Measurements from ENCODE around the gene FAH. TPM values are rescaled to one million over a fixed set of nuclear protein-coding genes. Genes with fewer than 3 reads are reported as not detected.

The FAH gene
- total RNA-seq, 1 experiment from 2014 or later, result 38.0 TPM

DNA sequence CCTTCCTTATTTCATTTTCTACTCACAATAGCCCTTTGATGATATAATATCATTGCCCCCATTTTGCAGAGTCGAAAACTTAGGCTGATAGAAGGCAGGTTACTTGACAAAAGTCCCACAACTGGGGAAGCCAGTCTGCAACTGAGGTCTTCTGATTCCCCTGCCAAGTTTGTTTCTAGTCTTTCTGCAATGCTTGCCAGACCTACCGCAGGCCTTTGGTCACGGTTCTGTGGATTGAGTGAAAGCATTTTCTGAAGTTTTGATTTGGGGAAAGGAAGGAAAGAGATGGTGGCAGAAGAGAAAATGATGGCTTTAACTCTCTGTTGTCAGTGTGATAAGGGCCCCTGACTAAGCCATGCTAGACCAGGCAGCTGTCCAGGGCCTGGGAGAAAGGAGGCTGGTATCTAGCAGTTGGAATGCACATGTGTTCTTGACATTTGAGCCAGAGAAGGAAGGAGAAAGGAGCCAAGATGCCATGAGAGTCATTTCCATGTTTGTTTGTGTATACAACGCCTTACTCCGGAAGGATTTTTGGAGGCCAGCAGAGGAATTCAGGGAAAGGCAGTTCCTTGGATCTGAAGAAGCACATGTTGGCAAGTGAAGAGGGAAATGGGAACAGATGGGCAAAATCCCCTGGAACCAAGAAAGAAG lies 29.9 kb downstream of the FAH start:
- ChIA-PET POLR2A (no interaction called here), CTCF (no interaction called here)
- Histone ChIP-seq H3K36me3 (ENCODE audit: control insufficient read depth, insufficient read depth, low read length) (peaks cover 2% of the 10 kb centered on the region), H3K9me3 (ENCODE audit: control insufficient read depth, insufficient read depth, low read depth, low read length) (no peaks in the 10 kb centered on the region), H3K27me3 (ENCODE audit: control insufficient read depth, insufficient read depth, low read length) (no peaks in the 10 kb centered on the region), H3K4me3 (ENCODE audit: low read depth in 2 of 2, low read length in 2 of 2) (no peak overlapping the region), H3K4me1 (ENCODE audit: control insufficient read depth, insufficient read depth, low read length) (peaks cover 10% of the 10 kb centered on the region), H3K27ac (ENCODE audit: low read length) (no peak overlapping the region)
- ATAC-seq (no peak), DNase-seq (ENCODE audit: low read depth, low spot score) (no peak)
- no peak for TF ChIP-seq POLR2AphosphoS5 (IDR thresholded peaks at IDR 0.05; ENCODE audit: low read depth, low read length)
- TF ChIP-seq, protein P1, sequence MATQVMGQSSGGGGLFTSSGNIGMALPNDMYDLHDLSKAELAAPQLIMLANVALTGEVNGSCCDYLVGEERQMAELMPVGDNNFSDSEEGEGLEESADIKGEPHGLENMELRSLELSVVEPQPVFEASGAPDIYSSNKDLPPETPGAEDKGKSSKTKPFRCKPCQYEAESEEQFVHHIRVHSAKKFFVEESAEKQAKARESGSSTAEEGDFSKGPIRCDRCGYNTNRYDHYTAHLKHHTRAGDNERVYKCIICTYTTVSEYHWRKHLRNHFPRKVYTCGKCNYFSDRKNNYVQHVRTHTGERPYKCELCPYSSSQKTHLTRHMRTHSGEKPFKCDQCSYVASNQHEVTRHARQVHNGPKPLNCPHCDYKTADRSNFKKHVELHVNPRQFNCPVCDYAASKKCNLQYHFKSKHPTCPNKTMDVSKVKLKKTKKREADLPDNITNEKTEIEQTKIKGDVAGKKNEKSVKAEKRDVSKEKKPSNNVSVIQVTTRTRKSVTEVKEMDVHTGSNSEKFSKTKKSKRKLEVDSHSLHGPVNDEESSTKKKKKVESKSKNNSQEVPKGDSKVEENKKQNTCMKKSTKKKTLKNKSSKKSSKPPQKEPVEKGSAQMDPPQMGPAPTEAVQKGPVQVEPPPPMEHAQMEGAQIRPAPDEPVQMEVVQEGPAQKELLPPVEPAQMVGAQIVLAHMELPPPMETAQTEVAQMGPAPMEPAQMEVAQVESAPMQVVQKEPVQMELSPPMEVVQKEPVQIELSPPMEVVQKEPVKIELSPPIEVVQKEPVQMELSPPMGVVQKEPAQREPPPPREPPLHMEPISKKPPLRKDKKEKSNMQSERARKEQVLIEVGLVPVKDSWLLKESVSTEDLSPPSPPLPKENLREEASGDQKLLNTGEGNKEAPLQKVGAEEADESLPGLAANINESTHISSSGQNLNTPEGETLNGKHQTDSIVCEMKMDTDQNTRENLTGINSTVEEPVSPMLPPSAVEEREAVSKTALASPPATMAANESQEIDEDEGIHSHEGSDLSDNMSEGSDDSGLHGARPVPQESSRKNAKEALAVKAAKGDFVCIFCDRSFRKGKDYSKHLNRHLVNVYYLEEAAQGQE (IDR thresholded peaks at IDR 0.05; ENCODE audit: insufficient read depth in 1 of 2, low read depth in 2 of 2, low read length in 1 of 2), result no peak
- TF ChIP-seq, protein P2, sequence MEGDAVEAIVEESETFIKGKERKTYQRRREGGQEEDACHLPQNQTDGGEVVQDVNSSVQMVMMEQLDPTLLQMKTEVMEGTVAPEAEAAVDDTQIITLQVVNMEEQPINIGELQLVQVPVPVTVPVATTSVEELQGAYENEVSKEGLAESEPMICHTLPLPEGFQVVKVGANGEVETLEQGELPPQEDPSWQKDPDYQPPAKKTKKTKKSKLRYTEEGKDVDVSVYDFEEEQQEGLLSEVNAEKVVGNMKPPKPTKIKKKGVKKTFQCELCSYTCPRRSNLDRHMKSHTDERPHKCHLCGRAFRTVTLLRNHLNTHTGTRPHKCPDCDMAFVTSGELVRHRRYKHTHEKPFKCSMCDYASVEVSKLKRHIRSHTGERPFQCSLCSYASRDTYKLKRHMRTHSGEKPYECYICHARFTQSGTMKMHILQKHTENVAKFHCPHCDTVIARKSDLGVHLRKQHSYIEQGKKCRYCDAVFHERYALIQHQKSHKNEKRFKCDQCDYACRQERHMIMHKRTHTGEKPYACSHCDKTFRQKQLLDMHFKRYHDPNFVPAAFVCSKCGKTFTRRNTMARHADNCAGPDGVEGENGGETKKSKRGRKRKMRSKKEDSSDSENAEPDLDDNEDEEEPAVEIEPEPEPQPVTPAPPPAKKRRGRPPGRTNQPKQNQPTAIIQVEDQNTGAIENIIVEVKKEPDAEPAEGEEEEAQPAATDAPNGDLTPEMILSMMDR (IDR thresholded peaks at IDR 0.05), result no peak
- no peak for TF ChIP-seq TCF7L2 (IDR thresholded peaks at IDR 0.05; ENCODE audit: low read depth, low read length)
- no peak for TF ChIP-seq SIN3A (IDR thresholded peaks at IDR 0.05; ENCODE audit: borderline replicate concordance, insufficient read depth, low read depth, low read length)
- intact Hi-C loops (cut with micrococcal nuclease; ENCODE audit: unreplicated experiment), result no loop called here
- BruUV-seq (replicated peaks), result no TSS peak
- in situ Hi-C loops (cut with HindIII; ENCODE audit: low pct_unique_long_range_greater_than_20kb, low sequenced_read_pairs), result no loop called here

DNA sequence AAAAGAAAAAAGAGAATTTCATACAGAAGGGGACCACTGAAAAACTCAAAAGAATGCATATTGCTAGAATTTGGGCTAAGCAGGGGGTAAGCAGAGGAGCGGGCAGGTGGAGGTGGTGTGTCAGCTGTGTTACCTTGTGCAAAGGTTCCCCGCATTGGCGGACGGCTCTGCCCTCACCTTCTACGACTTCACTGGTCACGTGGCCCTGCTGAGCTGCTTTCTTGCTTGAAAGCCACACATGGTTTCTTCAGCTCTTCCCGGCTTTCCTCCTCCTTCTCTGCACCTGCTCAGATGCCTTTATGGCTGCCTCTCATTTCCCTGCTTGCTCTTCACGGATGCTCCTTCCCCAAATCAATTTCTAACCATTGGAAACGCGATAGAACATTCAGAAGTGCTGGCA lies 30.5 kb downstream of the FAH start:
- no peak for DNase-seq (ENCODE audit: low read depth, low spot score)
- Histone ChIP-seq H3K4me3 (ENCODE audit: low read depth in 2 of 2, low read length in 2 of 2) (no peak overlapping the region), H3K4me1 (ENCODE audit: control insufficient read depth, insufficient read depth, low read length) (peaks cover 10% of the 10 kb centered on the region), H3K9me3 (ENCODE audit: control insufficient read depth, insufficient read depth, low read depth, low read length) (no peaks in the 10 kb centered on the region), H3K27ac (ENCODE audit: low read length) (no peak overlapping the region), H3K27me3 (ENCODE audit: control insufficient read depth, insufficient read depth, low read length) (no peaks in the 10 kb centered on the region), H3K36me3 (ENCODE audit: control insufficient read depth, insufficient read depth, low read length) (peaks cover 2% of the 10 kb centered on the region)
- TF ChIP-seq TCF7L2 (IDR thresholded peaks at IDR 0.05; ENCODE audit: low read depth, low read length) (no peak), POLR2AphosphoS5 (IDR thresholded peaks at IDR 0.05; ENCODE audit: low read depth, low read length) (no peak), SIN3A (IDR thresholded peaks at IDR 0.05; ENCODE audit: borderline replicate concordance, insufficient read depth, low read depth, low read length) (no peak)
- TF ChIP-seq, protein P1 (IDR thresholded peaks at IDR 0.05; ENCODE audit: insufficient read depth in 1 of 2, low read depth in 2 of 2, low read length in 1 of 2), result no peak
- TF ChIP-seq, protein P2 (IDR thresholded peaks at IDR 0.05), result no peak
- in situ Hi-C loops (cut with HindIII; ENCODE audit: low pct_unique_long_range_greater_than_20kb, low sequenced_read_pairs), result no loop called here
- BruUV-seq (replicated peaks), result no TSS peak
- no peak for ATAC-seq
- intact Hi-C loops (cut with micrococcal nuclease; ENCODE audit: unreplicated experiment), result no loop called here
- POLR2A ChIA-PET, result no interaction called here
- CTCF ChIA-PET, result no interaction called here
